ENCODE measurements around the gene SHTN1. TPM values are rescaled to one million over a fixed set of nuclear protein-coding genes. Genes with fewer than 3 reads are reported as not detected.

Gene SHTN1
- total and polyA plus RNA-seq, 2 of the 4 experiments (the other 2 are of a cell fraction) = 0.54 to 2.3 TPM

- in situ Hi-C loops (cut with MboI; ENCODE audit: low sequenced_read_pairs) (no loop called here), intact Hi-C loops (cut with micrococcal nuclease) (no loop called here), dilution Hi-C loops (cut with HindIII; ENCODE audit: low sequenced_read_pairs, unreplicated experiment) (no loop called here)
- H2BK120ac ChIP-seq (ENCODE audit: low read depth, low read length) = no peak overlapping the region
- DNase-seq (no peak), ATAC-seq (ENCODE audit: low read depth) (no peak)
- no peak overlapping the region for H4K5ac ChIP-seq (ENCODE audit: low read depth, low read length)
- no peak overlapping the region for H2AFZ ChIP-seq (replicated peaks; ENCODE audit: low read length, poor library complexity)
- no peak overlapping the region for H2AK5ac ChIP-seq (ENCODE audit: low read depth, low read length)
- WGBS, 2 experiments (ENCODE audit: extremely low coverage in 2 of 2, insufficient read length in 1 of 2) = no CpG with 5 or more reads among the region's 4 CpGs
- H3K4me3 ChIP-seq (ENCODE audit: insufficient read depth, low read depth, low read length) = no peak overlapping the region
- no peaks in the 10 kb centered on the region for H3K27me3 ChIP-seq (ENCODE audit: control insufficient read depth, insufficient read depth, low read length)
- H2AK9ac ChIP-seq (replicated peaks; ENCODE audit: low read depth, low read length, poor library complexity) = no peak overlapping the region
- no peak overlapping the region for H3K4me2 ChIP-seq (ENCODE audit: low read depth, low read length)
- H2BK5ac ChIP-seq (ENCODE audit: low read depth, low read length, poor library complexity, severe bottlenecking) = no peak overlapping the region
- peaks cover 2% of the 10 kb centered on the region; the same call in 1 of the 2 replicates for H3K4me1 ChIP-seq (ENCODE audit: control insufficient read depth, insufficient read depth, low read length)
- no peak overlapping the region for H4K8ac ChIP-seq (ENCODE audit: low read depth in 2 of 2, low read length in 2 of 2)
- H2BK15ac ChIP-seq (ENCODE audit: low read depth, low read length) = no peak overlapping the region
- no peak overlapping the region for H3K56ac ChIP-seq (ENCODE audit: extremely low read depth, insufficient read depth, low read length)
- 0 out of 2 replicates have a peak, but pooled peaks cover 3% of the 10 kb centered on the region for H3K9me1 ChIP-seq (ENCODE audit: insufficient read depth, low read length)
- no TSS peak for BruUV-seq (replicated peaks)
- 0 out of 2 replicates have a peak, but pooled peaks cover 2% of the 10 kb centered on the region for H3K36me3 ChIP-seq (ENCODE audit: control insufficient read depth, insufficient read depth, low read length)
- H3K79me1 ChIP-seq (ENCODE audit: low read depth in 1 of 2, low read length in 2 of 2) = no peaks in the 10 kb centered on the region
- H3K18ac ChIP-seq (ENCODE audit: low read depth, low read length) = no peak overlapping the region
- no peak overlapping the region for H4K91ac ChIP-seq (ENCODE audit: insufficient read depth, low read depth, low read length)
- H3K27ac ChIP-seq (ENCODE audit: insufficient read depth, low read length) = no peak overlapping the region
- H2BK20ac ChIP-seq (ENCODE audit: low read depth, low read length) = no peak overlapping the region
- TF ChIP-seq MXI1 (IDR thresholded peaks at IDR 0.05; ENCODE audit: borderline replicate concordance, low read depth, low read length) (no peak), CEBPB (IDR thresholded peaks at IDR 0.05; ENCODE audit: low read depth, low read length) (no peak), RCOR1 (IDR thresholded peaks at IDR 0.05; ENCODE audit: insufficient replicate concordance, low read length) (no peak), ELK1 (IDR thresholded peaks at IDR 0.05; ENCODE audit: borderline replicate concordance, low read depth, low read length) (no peak), RAD21 (IDR thresholded peaks at IDR 0.05; ENCODE audit: low read length) (no peak)
- H3K23ac ChIP-seq (ENCODE audit: low read depth, low read length) = no peak overlapping the region
- H4K20me1 ChIP-seq (ENCODE audit: insufficient read depth, low read length) = no peaks in the 10 kb centered on the region
- H3K4ac ChIP-seq (ENCODE audit: low read depth, low read length) = no peak overlapping the region
- ChIA-PET POLR2A (ENCODE audit: unreplicated experiment) (no interaction called here), CTCF (no interaction called here)
- H3K14ac ChIP-seq (replicated peaks; ENCODE audit: low read depth, low read length) = no peak overlapping the region
- H3K9ac ChIP-seq (ENCODE audit: low read depth, low read length) = no peak overlapping the region
- H3K9me3 ChIP-seq (ENCODE audit: control insufficient read depth, insufficient read depth, low read length) = no peaks in the 10 kb centered on the region
These were observed 31.5 kb downstream of the SHTN1 start for GRCh38 chr10:116973371-116973905.
